Activated CD4-positive, alpha-beta T cell treated with anti-CD3 and anti-CD28 coated beads, Interleukin-2, amount 10 ng/mL, durations not matched to agents 24 days and 14 days (primary cell): ENCODE data around the gene CRELD2. TPM values are rescaled to one million over a fixed set of nuclear protein-coding genes. Genes with fewer than 3 reads are reported as not detected.

Experiments used
- DNase-seq: peaks from one replicate; pipeline ENCODE4 v3.0.0; 2022
- H3K27ac Mint-ChIP-seq: one replicate; pipeline ENCODE4 v1.8.0; 2022; ENCODE audit warnings: mild to moderate bottlenecking, mixed read lengths
- H3K27me3 Mint-ChIP-seq: one replicate; pipeline ENCODE4 v1.8.0; 2022; ENCODE audit warnings: mixed read lengths
- H3K36me3 Mint-ChIP-seq: one replicate; pipeline ENCODE4 v1.8.0; 2022; ENCODE audit warnings: low read depth, mild to moderate bottlenecking, mixed read lengths
- H3K4me1 Mint-ChIP-seq: one replicate; pipeline ENCODE4 v1.8.0; 2021; ENCODE audit warnings: mixed read lengths
- H3K4me3 Mint-ChIP-seq: one replicate; pipeline ENCODE4 v1.8.0; 2022; ENCODE audit warnings: mild to moderate bottlenecking, moderate library complexity, mixed read lengths
- H3K9me3 Mint-ChIP-seq: one replicate; pipeline ENCODE4 v1.8.0; 2021; ENCODE audit warnings: mixed read lengths
- intact Hi-C: fragments of 100-400 bp; cut with micrococcal nuclease; formaldehyde crosslinking; loops from one replicate; pipeline ENCODE4 v1.15.1; 2023
- total RNA-seq: library from RNA; stranded (reverse); gene quantifications from 2 replicates; pipeline ENCODE4 v1.2.3, GENCODE V29; 2022

CRELD2 gene
- total RNA-seq, 1 donor from 2014 or later: 47.4 TPM

GRCh38 chr22:49910229-49911155 is 7.9 kb upstream of the CRELD2 start:
- no peaks in the 10 kb centered on the region for H3K9me3 Mint-ChIP-seq
- intact Hi-C loops: no loop called here
- H3K27ac Mint-ChIP-seq: no peak overlapping the region
- DNase-seq: no peak
- H3K4me1 Mint-ChIP-seq: no peaks in the 10 kb centered on the region
- H3K4me3 Mint-ChIP-seq: no peak overlapping the region
- H3K27me3 Mint-ChIP-seq: no peaks in the 10 kb centered on the region
- H3K36me3 Mint-ChIP-seq: peaks cover 27% of the 10 kb centered on the region

- Mint-ChIP-seq H3K27ac (no peak overlapping the region), H3K9me3 (no peaks in the 10 kb centered on the region), H3K4me3 (no peak overlapping the region), H3K27me3 (no peaks in the 10 kb centered on the region), H3K36me3 (peaks cover 24% of the 10 kb centered on the region), H3K4me1 (peaks cover 3% of the 10 kb centered on the region)
- no peak for DNase-seq
- intact Hi-C loops: no loop called here
Observed at GRCh38 chr22:49911881-49912625, 6.4 kb upstream of the CRELD2 start.

GRCh38 chr22:49913026-49913425 is 5.4 kb upstream of the CRELD2 start:
- DNase-seq: no peak
- no peak overlapping the region for H3K4me3 Mint-ChIP-seq
- no peaks in the 10 kb centered on the region for H3K9me3 Mint-ChIP-seq
- H3K27me3 Mint-ChIP-seq: no peaks in the 10 kb centered on the region
- peaks cover 16% of the 10 kb centered on the region for H3K36me3 Mint-ChIP-seq
- H3K4me1 Mint-ChIP-seq: peaks cover 6% of the 10 kb centered on the region
- intact Hi-C loops: no loop called here
- H3K27ac Mint-ChIP-seq: no peak overlapping the region

- no peak for DNase-seq
- intact Hi-C loops: no loop called here
- Mint-ChIP-seq H3K4me1 (peaks cover 6% of the 10 kb centered on the region), H3K9me3 (no peaks in the 10 kb centered on the region), H3K4me3 (no peak overlapping the region), H3K36me3 (peaks cover 16% of the 10 kb centered on the region), H3K27me3 (no peaks in the 10 kb centered on the region), H3K27ac (no peak overlapping the region)
Observed at GRCh38 chr22:49913446-49913845, 5.0 kb upstream of the CRELD2 start.

GRCh38 chr22:49914256-49914655 is 4.2 kb upstream of the CRELD2 start:
- no peak for DNase-seq
- peaks cover 6% of the 10 kb centered on the region for H3K4me1 Mint-ChIP-seq
- no peak overlapping the region for H3K27ac Mint-ChIP-seq
- H3K4me3 Mint-ChIP-seq: no peak overlapping the region
- no peaks in the 10 kb centered on the region for H3K9me3 Mint-ChIP-seq
- intact Hi-C loops: no loop called here
- no peaks in the 10 kb centered on the region for H3K27me3 Mint-ChIP-seq
- peaks cover 16% of the 10 kb centered on the region for H3K36me3 Mint-ChIP-seq

- no peak for DNase-seq
- Mint-ChIP-seq H3K9me3 (no peaks in the 10 kb centered on the region), H3K27me3 (no peaks in the 10 kb centered on the region), H3K4me3 (no peak overlapping the region), H3K36me3 (peaks cover 14% of the 10 kb centered on the region), H3K27ac (no peak overlapping the region), H3K4me1 (peaks cover 17% of the 10 kb centered on the region)
- intact Hi-C loops: loop anchor here (5.0 kb wide), 1 partner anchor 78 kb away; no protein-coding TSS in a partner anchor
Observed at GRCh38 chr22:49915610-49916009, 2.8 kb upstream of the CRELD2 start.

GRCh38 chr22:49916831-49917230 is 1.6 kb upstream of the CRELD2 start:
- intact Hi-C loops: loop anchor here (5.0 kb wide), 1 partner anchor 80 kb away; no protein-coding TSS in a partner anchor
- peak overlapping the region; percentile 24 for H3K27ac Mint-ChIP-seq

GRCh38 chr22:49918911-49919881 is 762 bp downstream of the CRELD2 start:
- Mint-ChIP-seq H3K27ac (peak overlapping the region; percentile 72), H3K36me3 (peaks cover 13% of the 10 kb centered on the region), H3K4me1 (peaks cover 19% of the 10 kb centered on the region), H3K27me3 (no peaks in the 10 kb centered on the region), H3K4me3 (peak overlapping the region; percentile 76), H3K9me3 (no peaks in the 10 kb centered on the region)
- intact Hi-C loops: loop anchor here (1.0 to 5.0 kb wide), 3 partner anchors 66 to 152 kb away; partner anchors contain the start of gene ZBED4
- DNase-seq: no peak

More at GRCh38 chr22:49916831-49917230, 1.6 kb upstream of the CRELD2 start:
- no peaks in the 10 kb centered on the region for H3K9me3 Mint-ChIP-seq
- peak overlapping the region; percentile 81 for H3K4me3 Mint-ChIP-seq
- no peak for DNase-seq
- no peaks in the 10 kb centered on the region for H3K27me3 Mint-ChIP-seq
- peaks cover 14% of the 10 kb centered on the region for H3K36me3 Mint-ChIP-seq
- H3K4me1 Mint-ChIP-seq: peaks cover 17% of the 10 kb centered on the region

- H3K9me3 Mint-ChIP-seq: no peaks in the 10 kb centered on the region
- no peaks in the 10 kb centered on the region for H3K27me3 Mint-ChIP-seq
- H3K36me3 Mint-ChIP-seq: peaks cover 19% of the 10 kb centered on the region
- peak overlapping the region; percentile 34 for H3K27ac Mint-ChIP-seq
- no peak for DNase-seq
- no peak overlapping the region for H3K4me3 Mint-ChIP-seq
- peaks cover 27% of the 10 kb centered on the region for H3K4me1 Mint-ChIP-seq
- intact Hi-C loops: no loop called here
Observed at GRCh38 chr22:49920859-49921258, 2.4 kb downstream of the CRELD2 start.

- Mint-ChIP-seq H3K36me3 (peaks cover 19% of the 10 kb centered on the region), H3K9me3 (no peaks in the 10 kb centered on the region), H3K4me3 (no peak overlapping the region), H3K4me1 (peaks cover 30% of the 10 kb centered on the region), H3K27ac (no peak overlapping the region), H3K27me3 (no peaks in the 10 kb centered on the region)
- intact Hi-C loops: no loop called here
- DNase-seq: no peak
Observed at GRCh38 chr22:49921508-49922278, 3.3 kb downstream of the CRELD2 start.

GRCh38 chr22:49922484-49922883 is 4.0 kb downstream of the CRELD2 start:
- Mint-ChIP-seq H3K4me3 (no peak overlapping the region), H3K9me3 (no peaks in the 10 kb centered on the region), H3K27ac (no peak overlapping the region), H3K27me3 (no peaks in the 10 kb centered on the region), H3K4me1 (peaks cover 31% of the 10 kb centered on the region), H3K36me3 (peaks cover 24% of the 10 kb centered on the region)
- DNase-seq: no peak
- intact Hi-C loops: no loop called here

- no peak for DNase-seq
- intact Hi-C loops: no loop called here
- Mint-ChIP-seq H3K4me3 (no peak overlapping the region), H3K36me3 (peaks cover 26% of the 10 kb centered on the region), H3K27ac (no peak overlapping the region), H3K4me1 (peaks cover 31% of the 10 kb centered on the region), H3K9me3 (no peaks in the 10 kb centered on the region), H3K27me3 (no peaks in the 10 kb centered on the region)
Observed at GRCh38 chr22:49922926-49923325, 4.5 kb downstream of the CRELD2 start.
